GM21526 (cell line): Measurements from ENCODE around the gene PIGC.
A peak's percentile ranks its signal among the peaks of the same experiment; 100 is the strongest.
"Not testable (repeated sequence)": the region's sequence is repeated elsewhere in the genome, so short reads cannot be mapped to it uniquely, and the experiment has no call there.

Source experiments
- ATAC-seq: cut with Tn5 transposase; IDR thresholded peaks from one replicate; pipeline ENCODE4 v1.9.1; 2021; ENCODE audit warnings: moderate library complexity; ENCODE audit not compliant: unreplicated experiment, low FRiP score

The PIGC gene

DNA sequence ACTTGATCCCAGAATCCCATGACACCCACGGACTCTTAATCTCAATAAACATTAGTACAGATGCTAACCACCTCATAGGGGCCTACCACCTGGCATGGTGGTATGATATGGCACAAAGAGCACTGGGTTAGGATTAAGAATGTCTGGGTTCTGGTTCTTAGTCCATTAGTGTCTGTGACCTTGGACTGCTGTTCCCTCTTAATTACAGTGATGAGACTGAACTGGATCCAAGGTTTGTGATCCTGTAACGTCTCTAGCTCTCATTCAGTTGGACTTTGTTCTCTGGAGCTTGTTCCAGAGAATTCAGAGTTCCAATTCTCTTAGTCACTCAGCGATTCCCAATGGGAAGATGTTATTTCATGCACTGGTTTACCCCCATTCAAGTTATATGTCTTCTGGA, 23.6 kb upstream of the PIGC start:
- no peak for ATAC-seq

DNA sequence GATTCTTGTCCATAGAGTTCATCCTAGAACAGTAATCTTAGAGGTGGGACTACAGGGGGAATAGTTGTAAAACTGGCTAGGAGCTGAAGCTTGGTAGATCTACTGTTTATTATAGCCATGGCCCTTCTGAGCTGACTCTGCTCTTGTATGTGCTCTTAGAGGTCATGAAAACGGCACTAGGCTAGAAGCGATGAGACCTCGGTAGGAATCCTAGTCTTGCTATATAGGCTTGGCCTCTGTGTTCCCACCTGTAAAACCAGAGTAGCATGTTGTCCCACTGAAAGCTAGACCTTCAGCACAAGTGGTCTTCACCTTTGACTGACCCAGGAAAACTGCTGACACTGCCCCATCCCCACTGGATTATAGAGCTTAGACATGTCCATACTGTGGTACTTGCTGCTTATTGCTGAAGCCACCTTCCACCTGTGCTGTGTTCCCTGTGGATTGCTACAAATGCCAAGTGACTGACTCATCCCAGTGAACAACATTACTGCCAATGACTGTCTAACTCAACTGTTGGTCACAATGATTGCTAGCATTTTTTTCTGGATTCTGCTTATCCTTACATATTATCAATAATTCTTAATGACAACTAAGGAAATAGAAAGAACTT, 23.0 kb upstream of the PIGC start:
- no peak for ATAC-seq

DNA sequence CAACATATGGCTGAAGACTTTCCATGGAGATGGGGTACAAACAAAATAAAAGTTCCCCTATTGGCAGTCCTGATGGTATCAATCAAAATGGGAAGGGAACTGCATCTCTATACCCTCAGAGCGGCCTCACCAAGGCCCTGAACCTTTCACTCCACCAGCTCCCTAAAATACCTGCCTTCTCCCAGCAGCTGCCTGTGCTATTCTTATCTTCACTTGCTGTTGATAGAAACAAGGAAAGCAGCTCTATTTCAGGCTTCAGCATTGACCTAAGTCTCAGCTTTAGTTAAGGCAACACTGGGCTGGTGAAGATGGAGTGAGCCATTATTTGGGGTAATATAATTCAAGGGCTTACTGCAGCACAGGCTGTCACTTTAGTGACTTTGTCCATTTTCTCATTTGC, 21.7 kb upstream of the PIGC start:
- no peak for ATAC-seq

DNA sequence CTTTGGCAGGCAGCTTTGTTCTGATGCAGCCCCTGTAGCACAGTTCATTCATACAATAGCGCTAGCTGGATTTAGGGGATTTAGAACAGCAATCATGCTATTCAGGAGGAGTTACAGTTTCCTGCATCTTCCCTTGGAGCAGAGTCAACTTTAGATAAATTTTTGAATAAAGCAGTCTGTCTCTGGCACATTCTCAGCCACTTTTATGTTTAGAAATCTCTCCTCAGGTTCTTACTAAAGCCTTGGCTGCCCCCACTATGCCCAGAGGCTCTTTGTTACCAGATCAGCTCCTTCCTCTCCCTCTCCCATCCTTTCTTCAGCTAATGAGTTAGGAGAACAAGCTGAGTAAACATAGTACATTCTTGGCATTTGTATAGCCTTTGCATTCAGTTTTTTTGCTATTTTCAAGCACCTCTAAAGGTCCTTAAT, 17.0 kb upstream of the PIGC start:
- ATAC-seq, result no peak

DNA sequence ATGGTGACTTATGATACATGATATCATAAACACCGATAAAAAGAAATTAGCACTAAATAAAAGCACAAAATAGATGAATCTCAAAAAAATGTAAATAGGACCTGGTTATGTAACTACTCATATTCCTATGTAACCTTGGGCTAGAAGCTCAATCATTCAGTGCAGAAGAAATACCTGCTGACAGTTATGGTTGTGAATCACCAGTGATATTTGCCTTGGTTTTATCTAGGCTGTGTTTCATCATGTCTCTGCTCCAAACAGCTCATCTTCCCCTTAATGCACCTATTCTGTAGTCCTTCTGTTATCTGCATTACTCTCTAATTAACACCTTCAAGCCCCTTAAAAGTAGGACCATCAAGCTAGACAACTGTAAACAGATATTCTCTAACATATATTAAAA, 16.3 kb upstream of the PIGC start:
- ATAC-seq, result no peak

DNA sequence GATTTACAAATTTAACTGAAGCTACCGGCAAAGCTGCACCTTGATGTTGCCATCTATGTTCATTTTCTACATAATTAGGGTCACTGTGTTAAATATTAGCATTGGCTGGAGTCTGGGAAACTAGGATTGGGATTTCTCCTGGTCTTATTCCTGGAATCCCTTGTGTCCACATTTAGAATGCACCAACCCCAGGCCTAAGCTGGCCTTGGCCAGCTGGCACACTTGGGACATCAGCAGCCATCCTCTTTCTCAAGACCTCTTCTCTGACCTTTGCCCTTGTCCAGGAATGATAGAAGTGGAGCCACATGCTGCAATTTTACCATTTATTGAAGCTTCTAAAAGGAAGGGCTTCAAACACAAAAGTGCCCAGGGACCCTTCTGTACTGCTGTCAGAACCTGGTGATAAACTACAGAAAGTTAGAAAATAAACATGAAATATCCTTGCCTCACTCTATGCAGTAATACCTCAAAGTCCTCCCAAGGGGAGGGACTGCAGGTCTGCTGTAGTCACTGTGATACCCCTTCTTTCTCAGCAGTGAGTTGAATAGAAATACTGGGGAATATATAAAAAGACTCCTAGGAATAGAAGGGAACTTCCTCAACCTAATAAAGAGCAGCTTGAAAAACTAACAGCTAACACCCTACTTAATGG, 13.7 kb upstream of the PIGC start:
- no peak for ATAC-seq

DNA sequence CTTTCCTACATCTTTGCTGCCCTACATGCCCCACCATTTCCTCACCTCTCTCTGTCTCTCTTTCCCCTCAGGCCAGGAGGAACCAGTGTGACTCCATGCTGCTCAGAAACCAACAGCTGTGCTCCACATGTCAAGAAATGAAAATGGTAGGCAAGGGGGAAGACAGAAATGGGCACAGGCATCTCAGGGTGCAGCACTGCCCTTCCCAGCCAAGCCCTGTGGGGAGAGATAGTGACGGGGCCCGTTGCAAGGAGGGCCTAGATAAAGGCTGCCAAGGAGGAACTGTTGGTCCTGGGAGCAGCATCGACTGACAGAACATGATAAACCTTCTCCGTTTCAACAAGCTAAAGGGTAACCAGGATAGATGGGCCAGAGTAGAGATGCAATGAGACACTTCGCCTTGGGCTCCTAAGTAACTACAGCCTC, 12.5 kb upstream of the PIGC start:
- ATAC-seq, result no peak

DNA sequence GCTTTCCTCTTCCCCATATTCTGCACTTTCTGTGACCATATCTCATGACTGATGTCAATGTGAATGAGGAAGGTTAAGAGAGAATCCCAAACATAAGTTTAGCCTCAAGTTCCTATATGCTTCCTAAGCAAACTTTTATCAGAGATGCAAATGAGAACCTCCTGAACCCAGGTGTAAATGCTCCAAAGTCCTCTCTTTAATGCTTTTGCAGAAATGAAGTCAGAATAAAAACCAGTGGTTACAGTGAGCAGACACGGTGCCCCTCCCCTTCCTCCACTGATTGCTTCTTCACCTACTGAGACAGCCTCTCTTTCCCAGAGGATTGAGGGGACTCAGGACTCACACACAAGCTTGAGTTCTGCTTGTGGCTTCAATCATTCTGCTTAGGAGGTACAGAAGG, 11.6 kb upstream of the PIGC start:
- ATAC-seq, result no peak

DNA sequence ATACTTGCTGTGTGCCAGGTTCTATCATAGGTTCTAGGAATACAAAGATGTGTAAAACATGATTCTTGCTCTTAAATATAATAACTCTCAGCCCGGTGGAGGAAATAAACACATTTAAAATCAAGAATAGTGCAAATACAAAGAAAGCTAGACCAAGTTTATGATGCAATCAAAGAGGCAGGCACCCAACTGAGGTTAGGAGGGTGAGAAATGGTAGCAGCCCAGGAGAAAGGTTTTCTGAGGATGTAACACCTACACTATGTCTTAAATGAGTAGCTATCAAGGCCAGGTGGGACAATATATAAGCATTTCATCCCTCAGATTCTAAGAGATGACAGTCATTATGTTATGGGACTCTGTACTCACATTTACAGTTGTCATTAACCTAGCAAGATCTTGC, 9.7 kb upstream of the PIGC start:
- ATAC-seq, result no peak

DNA sequence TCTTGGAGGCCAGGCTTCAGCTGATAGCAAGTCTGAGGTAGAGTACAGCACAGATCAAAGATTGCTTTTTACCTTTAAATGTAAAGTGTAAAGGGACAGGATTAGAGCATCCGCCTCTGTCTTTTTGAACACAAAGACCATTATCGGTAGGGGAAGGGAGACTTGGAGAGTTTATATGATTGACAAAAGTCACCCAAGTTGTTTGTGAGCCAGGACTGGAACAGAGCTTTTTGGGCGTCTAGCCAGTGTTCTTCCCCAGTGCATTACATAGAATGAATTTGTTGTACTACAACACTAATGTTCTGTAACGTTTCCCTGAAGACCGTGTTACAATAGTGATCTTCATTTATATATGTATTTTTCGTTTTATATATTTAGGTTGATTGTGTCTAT, 9.3 kb upstream of the PIGC start:
- ATAC-seq, result no peak

DNA sequence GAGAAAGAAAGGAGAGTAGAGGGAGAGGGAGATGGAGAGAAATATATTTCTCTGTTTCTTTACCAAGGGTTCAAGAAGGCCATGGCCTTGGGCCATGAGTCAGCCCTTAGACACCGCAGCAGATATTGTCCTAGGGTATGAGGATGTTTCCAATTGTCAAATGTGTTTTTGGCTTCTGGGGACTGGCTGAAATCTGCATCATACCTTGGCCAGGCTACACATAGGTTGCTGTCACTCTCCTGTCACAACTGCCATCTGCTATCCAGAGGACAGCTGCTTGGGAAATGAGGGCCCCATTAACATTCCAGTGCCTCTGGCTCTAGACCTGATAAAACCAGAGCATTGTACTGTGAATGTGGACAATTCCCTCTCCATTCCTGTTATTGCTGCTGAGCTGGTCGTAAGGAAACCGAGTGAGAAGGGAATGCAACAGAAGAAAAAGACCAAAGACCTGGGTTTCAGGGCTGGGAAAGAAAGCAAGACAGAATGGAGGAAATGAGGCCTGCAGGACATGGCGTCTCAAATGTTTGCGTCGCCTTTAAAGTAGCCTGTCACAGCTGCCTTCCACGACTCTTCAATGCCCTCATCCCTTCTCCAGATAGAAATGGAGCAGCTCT, 8.8 kb upstream of the PIGC start:
- no peak for ATAC-seq

DNA sequence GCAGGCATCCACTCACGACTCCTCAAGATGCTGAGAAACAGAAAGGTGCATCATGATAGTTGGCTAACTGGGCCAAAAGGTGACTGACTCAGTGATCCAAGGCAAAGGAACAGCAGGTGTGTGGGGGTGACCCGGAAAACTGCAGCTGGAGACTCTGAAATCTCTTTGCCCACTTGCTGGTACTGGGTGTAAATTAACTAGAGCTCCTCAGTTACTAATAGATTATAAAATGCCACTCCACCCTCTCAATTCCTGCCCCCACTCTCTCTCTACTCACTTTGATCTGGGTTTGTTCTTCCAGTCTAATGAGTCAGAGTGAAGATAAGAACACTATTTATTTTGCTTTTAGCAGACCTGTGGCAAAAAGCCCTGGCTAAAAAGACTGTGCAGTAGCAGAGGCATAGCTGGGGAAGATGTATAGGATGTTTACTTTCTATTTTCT, 7.2 kb upstream of the PIGC start:
- no peak for ATAC-seq

DNA sequence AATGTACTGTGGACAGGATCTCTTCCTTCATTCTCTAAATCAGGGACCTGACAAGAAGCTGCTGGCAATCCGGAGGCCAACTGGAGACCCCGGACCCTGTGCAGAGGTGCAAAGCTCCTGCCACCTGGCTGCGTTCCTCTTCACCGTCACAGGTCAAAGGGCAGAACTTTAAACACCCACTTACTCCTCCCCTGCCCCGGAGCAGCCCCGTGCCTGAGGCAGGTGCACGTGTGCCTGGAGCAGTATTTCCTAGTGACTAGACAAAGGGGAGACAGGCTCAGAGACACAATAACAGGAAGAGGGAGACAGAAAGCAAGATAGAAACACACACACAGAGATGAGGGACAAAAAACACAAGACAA, 6.6 kb upstream of the PIGC start:
- ATAC-seq, result no peak

DNA sequence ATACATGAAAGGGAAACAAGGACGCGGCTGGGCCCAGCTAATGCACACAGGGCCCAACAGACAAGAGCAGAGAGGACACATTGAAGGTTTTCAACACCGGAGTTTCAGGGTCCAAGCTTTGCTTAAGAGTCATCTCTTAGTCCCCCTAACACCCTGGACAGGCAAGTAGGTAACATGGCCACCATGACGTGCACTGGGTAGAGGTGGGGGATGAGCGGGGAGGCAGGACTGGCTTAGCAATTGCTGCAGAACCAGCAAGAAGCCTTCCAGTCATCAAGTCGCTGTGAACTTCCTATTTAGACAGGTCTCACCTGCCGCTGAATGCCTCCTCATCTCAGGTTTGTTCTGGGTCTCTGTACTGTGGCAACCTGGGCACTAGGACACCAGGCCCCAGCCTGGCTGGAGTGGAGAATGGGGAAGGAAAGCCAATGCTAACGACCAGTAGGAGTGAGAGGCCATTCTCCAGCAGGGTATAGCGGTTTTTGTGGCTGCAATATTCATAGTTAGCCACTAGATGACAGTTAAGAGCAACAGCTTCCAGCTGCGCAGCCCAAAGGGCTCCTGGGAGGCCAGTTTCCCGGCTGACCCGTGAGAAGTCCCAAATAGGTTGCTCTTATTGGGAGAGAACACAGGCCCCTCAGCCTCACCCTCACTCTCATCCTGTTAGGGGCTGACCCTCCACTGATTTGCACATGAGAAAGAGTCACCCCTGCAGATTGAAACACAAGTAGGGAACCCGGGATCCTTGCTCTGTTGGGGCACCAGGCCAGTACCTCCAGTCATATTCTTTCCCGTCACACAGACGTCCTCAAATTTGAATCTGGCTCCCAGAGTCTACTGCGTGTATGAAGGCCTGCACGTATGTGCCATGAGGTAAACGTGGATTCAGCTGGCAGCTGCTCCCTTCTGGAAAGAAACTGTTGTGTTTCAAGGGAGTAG, 6.0 kb upstream of the PIGC start:
- ATAC-seq, result peak; percentile 86

DNA sequence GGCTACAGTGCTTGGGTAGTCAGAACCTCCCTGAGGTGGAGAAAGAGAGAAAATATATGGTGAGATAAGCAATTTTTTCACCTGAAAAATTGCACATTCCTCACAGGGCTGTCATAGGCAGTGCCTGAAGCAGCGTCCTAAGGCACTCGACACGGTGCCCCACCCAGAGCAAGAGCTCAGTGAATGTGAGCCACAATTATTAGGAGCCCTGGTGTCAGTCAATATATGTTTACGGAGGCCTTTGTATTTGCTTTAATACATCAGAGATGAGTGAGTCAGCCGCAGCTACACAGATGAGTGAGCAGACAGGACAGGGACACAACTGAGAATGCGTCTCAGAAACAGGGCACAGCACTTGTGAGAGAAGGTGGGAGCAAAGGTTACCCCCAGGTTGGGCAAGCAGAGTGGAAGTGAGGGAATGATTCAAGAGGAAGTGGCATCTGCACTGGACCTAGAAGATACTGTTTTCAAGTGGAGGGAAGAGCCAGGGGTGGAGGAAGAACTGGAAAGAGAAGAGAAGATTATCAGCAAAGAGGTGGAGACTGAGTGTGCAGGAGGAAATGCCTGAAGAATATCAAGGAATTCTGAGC, 5.2 kb upstream of the PIGC start:
- ATAC-seq, result no peak

DNA sequence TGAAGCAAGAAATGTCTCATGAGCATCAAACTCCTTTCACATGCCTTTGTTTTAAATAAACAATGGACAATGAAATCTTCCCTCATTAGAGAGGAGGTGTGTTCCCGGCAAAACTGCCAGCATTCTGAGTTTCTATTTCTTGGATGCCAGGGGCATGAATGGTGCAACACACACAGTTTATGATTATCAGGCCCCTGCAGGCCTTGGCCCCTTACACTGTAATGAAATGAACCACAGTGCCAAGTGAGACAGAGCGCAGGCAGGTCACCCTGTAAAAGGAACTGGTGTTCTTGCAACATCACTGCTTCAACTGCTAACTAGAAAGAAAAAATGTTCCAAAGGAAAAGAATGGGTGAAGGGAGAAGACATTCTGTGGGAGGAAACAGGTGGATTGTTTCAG, 3.8 kb upstream of the PIGC start:
- ATAC-seq, result no peak

DNA sequence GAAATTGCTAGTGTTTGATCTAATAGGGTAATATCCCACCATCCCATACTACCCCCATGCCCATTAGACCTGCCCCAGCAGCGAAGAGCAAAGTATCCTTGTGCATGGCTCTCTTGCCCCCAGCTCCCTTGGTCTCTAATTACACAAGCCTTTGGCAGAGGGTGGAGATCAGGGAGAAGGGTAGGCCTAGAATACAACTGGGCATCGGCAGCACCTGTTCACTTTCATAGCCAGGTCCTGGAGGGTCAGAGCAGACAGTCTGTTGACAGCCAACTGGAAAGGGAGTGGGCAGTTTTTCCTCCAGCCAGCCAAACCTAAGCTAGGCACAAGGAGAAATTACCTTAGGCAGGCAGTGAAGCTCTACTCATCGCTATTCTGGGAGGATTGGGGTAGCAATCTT, 2.7 kb upstream of the PIGC start:
- no peak for ATAC-seq

DNA sequence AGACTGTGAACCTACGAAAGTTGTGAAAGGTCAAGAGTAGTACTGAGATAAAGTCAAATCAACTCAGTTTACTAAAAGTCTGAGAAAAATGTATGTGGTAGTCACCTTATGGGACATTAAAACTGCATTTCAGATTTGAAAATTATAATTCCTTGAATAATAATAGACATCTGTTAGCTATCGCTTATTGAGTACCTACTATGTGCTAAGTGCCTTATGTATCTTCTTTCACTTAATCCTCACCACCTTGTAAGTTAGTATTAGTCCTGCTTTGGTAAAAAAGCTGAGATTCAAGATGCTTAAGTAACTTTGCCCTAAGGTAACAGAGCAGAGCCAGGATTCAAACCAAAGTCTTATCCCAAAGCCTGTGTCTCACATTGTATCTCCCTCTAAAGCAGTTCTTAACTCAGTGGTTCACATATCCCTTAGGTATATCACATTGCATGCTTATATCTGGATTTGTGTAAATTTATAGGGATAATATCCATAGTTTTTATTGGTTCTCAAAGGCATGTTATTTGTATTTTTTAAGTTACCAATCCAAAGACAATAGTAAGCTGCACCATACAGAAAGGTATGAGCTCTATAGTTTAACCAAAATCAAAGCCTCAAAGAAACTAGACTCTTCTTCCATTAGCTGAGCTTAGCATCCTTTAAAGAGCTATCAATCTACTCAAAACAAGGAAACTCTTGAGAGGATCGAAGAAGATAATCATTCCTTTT, 865 bp downstream of the PIGC start:
- no peak for ATAC-seq

DNA sequence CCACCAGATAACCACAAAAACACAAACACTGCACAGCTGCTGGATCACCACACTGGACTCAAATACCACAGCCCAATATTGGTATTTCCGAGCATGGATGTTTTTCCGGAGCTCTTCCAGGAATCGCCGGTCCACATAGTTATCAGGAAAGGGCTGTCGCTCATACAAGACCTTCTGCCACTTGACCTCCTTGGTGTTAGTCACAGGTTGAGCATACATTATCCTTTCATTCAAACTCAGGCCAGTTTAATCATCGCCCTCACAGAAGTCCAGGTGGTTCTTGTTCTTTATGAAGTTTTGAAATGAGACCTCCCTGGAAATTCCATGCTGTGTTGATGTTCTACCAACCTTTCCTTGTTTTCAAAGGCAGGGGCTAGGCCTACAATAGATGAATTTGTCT, 1.5 kb downstream of the PIGC start:
- ATAC-seq, result no peak

DNA sequence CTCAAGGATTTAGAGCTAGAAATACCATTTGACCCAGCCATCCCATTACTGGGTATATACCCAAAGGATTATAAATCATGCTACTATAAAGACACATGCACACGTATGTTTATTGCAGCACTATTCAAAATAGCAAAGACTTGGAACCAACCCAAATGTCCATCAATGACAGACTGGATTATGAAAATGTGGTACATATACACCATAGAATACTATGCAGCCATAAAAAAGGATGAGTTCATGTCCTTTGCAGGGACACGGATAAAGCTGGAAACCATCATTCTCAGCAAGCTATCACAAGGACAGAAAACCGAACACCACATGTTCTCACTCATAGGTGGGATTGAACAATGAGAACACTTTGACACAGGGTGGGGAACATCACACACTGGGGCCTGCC, 6.7 kb downstream of the PIGC start:
- ATAC-seq, result not testable (repeated sequence)
